Stimulated activated CD8-positive, alpha-beta memory T cell treated with anti-CD3 and anti-CD28 coated beads, Interleukin-7, amount 100 ng/mL, for 48 hours (primary cell): ENCODE data around the gene ATXN1.
A peak's percentile ranks its signal among the peaks of the same experiment; 100 is the strongest.
"Not testable (repeated sequence)": the region's sequence is repeated elsewhere in the genome, so short reads cannot be mapped to it uniquely, and the experiment has no call there.

Experiments used
- DNase-seq, 2 donors: peaks; one replicate each; pipeline ENCODE4 v3.0.0-alpha.2; 2020; ENCODE audit warnings: low read depth in 1 of 2; ENCODE audit errors: extremely low read depth in 1 of 2

The ATXN1 gene

GRCh38 chr6:16277101-16277981 is 483.9 kb downstream of the ATXN1 start:
- DNase-seq, result peak in 1 of 2 donors; percentile 17

GRCh38 chr6:16274885-16275589 is 486.2 kb downstream of the ATXN1 start:
- DNase-seq, result no peak

GRCh38 chr6:16274483-16274882 is 486.8 kb downstream of the ATXN1 start:
- DNase-seq, result no peak

GRCh38 chr6:16273256-16273655 is 488.0 kb downstream of the ATXN1 start:
- DNase-seq, result no peak

- DNase-seq, result no peak
Observed at GRCh38 chr6:16272201-16272600, 489.1 kb downstream of the ATXN1 start.

GRCh38 chr6:16271428-16271827 is 489.8 kb downstream of the ATXN1 start:
- no peak for DNase-seq

GRCh38 chr6:16270178-16270794 is 491.0 kb downstream of the ATXN1 start:
- no peak for DNase-seq

- not testable (repeated sequence) for DNase-seq
Observed at GRCh38 chr6:16269442-16270070, 491.7 kb downstream of the ATXN1 start.

GRCh38 chr6:16267428-16268263 is 493.6 kb downstream of the ATXN1 start:
- no peak for DNase-seq

- no peak for DNase-seq
Observed at GRCh38 chr6:16265351-16266341, 495.6 kb downstream of the ATXN1 start.

GRCh38 chr6:16264785-16265184 is 496.5 kb downstream of the ATXN1 start:
- DNase-seq, result no peak

GRCh38 chr6:16263464-16264099 is 497.7 kb downstream of the ATXN1 start:
- DNase-seq, result not testable (repeated sequence)

- DNase-seq, result not testable (repeated sequence)
Observed at GRCh38 chr6:16262773-16263172, 498.5 kb downstream of the ATXN1 start.

GRCh38 chr6:16260602-16261001 is 500.7 kb downstream of the ATXN1 start:
- DNase-seq, result not testable (repeated sequence)

- DNase-seq, result not testable (repeated sequence)
Observed at GRCh38 chr6:16259604-16260003, 501.7 kb downstream of the ATXN1 start.

- no peak for DNase-seq
Observed at GRCh38 chr6:16258709-16259075, 502.6 kb downstream of the ATXN1 start.

- DNase-seq, result no peak
Observed at GRCh38 chr6:16257999-16258708, 503.1 kb downstream of the ATXN1 start.

- DNase-seq, result no peak
Observed at GRCh38 chr6:16256781-16257180, 504.5 kb downstream of the ATXN1 start.
